ENCODE measurements around the gene NAXD. TPM values are rescaled to one million over a fixed set of nuclear protein-coding genes. Genes with fewer than 3 reads are reported as not detected.

Gene NAXD
- polyA plus RNA-seq, 1 experiment: 38.7 TPM

DNA sequence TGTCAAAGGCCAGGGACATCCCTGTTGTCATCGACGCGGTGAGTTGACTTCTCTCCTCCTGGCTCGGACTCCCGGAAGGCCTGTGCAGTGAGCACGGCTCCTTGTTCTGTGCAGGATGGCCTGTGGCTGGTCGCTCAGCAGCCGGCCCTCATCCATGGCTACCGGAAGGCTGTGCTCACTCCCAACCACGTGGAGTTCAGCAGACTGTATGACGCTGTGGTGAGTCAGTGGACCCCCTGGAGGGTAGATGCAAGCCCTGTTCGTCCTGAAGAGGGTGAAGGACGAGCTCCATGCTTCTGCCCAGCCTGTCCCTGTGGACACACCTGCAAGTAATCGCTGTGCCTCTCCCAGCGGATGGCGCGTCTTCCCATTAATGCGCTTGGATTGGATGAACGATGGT, 19.2 kb downstream of the NAXD start:
- H3K4me3 ChIP-seq (ENCODE audit: low read depth, low read length): no peak overlapping the region
- POLR2A ChIA-PET: no interaction called here
- H3K36me3 ChIP-seq (ENCODE audit: control insufficient read depth, insufficient read depth, low read length): peaks cover 42% of the 10 kb centered on the region
- no peak for DNase-seq (ENCODE audit: low read depth)
- no peaks in the 10 kb centered on the region for H3K27me3 ChIP-seq (ENCODE audit: control insufficient read depth, insufficient read depth, low read length)
- TF ChIP-seq CTCF (IDR thresholded peaks at IDR 0.05; ENCODE audit: insufficient read depth, low read depth, low read length): no peak
- CTCF ChIA-PET: no interaction called here

DNA sequence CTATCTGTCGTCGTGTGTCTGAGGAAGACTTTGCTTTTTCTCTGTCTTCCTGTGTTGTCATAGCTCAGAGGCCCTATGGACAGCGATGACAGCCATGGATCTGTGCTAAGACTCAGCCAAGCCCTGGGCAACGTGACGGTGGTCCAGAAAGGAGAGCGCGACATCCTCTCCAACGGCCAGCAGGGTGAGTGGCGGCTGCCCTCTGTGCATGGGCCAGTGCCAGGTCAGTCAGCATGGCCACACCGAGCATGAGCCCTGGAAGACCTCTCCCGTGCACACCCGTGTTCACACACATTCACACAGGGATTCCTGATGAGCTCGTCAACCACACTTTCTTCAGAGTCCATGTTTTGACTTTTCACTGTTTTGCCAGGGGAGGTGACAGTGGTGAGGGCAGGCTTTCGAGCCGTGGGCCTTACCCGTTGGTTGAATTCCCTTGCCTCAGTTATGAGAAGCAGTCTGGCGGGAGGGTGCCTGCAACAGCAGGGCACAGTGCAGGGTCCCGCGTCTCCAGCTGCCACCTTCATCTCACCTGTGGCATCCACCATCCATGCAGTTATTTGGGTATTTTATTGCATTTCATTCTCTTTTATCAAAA, 20.2 kb downstream of the NAXD start:
- Histone ChIP-seq H3K27me3 (ENCODE audit: control insufficient read depth, insufficient read depth, low read length) (no peaks in the 10 kb centered on the region), H3K4me3 (ENCODE audit: low read depth, low read length) (no peak overlapping the region), H3K36me3 (ENCODE audit: control insufficient read depth, insufficient read depth, low read length) (peaks cover 42% of the 10 kb centered on the region)
- ChIA-PET CTCF (no interaction called here), POLR2A (no interaction called here)
- TF ChIP-seq CTCF (IDR thresholded peaks at IDR 0.05; ENCODE audit: insufficient read depth, low read depth, low read length): no peak
- no peak for DNase-seq (ENCODE audit: low read depth)

DNA sequence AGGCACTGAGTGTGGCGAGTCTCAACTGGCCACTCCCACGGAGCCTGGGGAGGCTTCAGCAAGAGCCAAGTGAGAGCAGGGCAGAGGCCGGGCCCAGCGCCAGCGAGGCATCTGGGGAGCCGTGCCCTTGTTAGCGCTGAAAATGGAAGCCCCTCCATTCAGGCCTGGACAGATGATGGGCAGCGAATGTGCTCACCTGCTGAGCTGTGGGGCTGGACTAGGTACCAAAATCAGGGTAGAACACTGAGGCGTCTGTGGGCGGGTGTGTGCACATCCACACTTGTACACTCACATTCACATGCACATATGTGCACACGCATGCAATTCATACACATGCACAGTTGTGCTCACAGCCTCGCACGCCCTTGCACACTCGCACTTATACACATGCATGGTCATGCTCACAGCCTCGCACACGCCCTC, 20.7 kb downstream of the NAXD start:
- ChIA-PET POLR2A (no interaction called here), CTCF (no interaction called here)
- Histone ChIP-seq H3K27me3 (ENCODE audit: control insufficient read depth, insufficient read depth, low read length) (no peaks in the 10 kb centered on the region), H3K36me3 (ENCODE audit: control insufficient read depth, insufficient read depth, low read length) (peaks cover 46% of the 10 kb centered on the region), H3K4me3 (ENCODE audit: low read depth, low read length) (no peak overlapping the region)
- no peak for TF ChIP-seq CTCF (IDR thresholded peaks at IDR 0.05; ENCODE audit: insufficient read depth, low read depth, low read length)
- DNase-seq (ENCODE audit: low read depth): no peak

GRCh38 chr13:110636701-110637201, 21.4 kb downstream of the NAXD start:
- peaks cover 50% of the 10 kb centered on the region for H3K36me3 ChIP-seq (ENCODE audit: control insufficient read depth, insufficient read depth, low read length)
- CTCF ChIA-PET: no interaction called here

GRCh38 chr13:110637275-110637674, 21.9 kb downstream of the NAXD start:
- POLR2A ChIA-PET: no interaction called here
- H3K27me3 ChIP-seq (ENCODE audit: control insufficient read depth, insufficient read depth, low read length): no peaks in the 10 kb centered on the region
- TF ChIP-seq CTCF (IDR thresholded peaks at IDR 0.05; ENCODE audit: insufficient read depth, low read depth, low read length): no peak
- CTCF ChIA-PET: no interaction called here
- DNase-seq (ENCODE audit: low read depth): no peak
- no peak overlapping the region for H3K4me3 ChIP-seq (ENCODE audit: low read depth, low read length)
- H3K36me3 ChIP-seq (ENCODE audit: control insufficient read depth, insufficient read depth, low read length): peaks cover 52% of the 10 kb centered on the region

More at GRCh38 chr13:110636701-110637201, 21.4 kb downstream of the NAXD start:
- DNase-seq (ENCODE audit: low read depth): no peak
- POLR2A ChIA-PET: no interaction called here
- TF ChIP-seq CTCF (IDR thresholded peaks at IDR 0.05; ENCODE audit: insufficient read depth, low read depth, low read length): no peak
- Histone ChIP-seq H3K27me3 (ENCODE audit: control insufficient read depth, insufficient read depth, low read length) (no peaks in the 10 kb centered on the region), H3K4me3 (ENCODE audit: low read depth, low read length) (no peak overlapping the region)
